Measurements from ENCODE around the gene CACNA1D.

- TF ChIP-seq CTCF (IDR thresholded peaks at IDR 0.05) (no peak), ZFX (IDR thresholded peaks at IDR 0.05; ENCODE audit: borderline replicate concordance) (no peak)
These were observed 312.9 kb downstream of the CACNA1D start for GRCh38 chr3:53807117-53807810.
